GM12872 (cell line): ENCODE measurements around the gene TSPAN3.

Source experiments
- CTCF ChIP-seq: IDR thresholded peaks from 3 replicates; pipeline ENCODE4 v1.5.1; 2011; ENCODE audit warnings: low read depth, mild to moderate bottlenecking, low read length, moderate library complexity; ENCODE audit not compliant: insufficient read depth

TSPAN3 gene

GRCh38 chr15:77107531-77108355, 36.8 kb upstream of the TSPAN3 start:
- TF ChIP-seq CTCF = peak; percentile 75

GRCh38 chr15:77107068-77107467, 36.2 kb upstream of the TSPAN3 start:
- no peak for TF ChIP-seq CTCF

GRCh38 chr15:77104155-77104554, 33.2 kb upstream of the TSPAN3 start:
- TF ChIP-seq CTCF = no peak

- TF ChIP-seq CTCF = no peak
Observed at GRCh38 chr15:77099741-77100463, 29.0 kb upstream of the TSPAN3 start.

- no peak for TF ChIP-seq CTCF
Observed at GRCh38 chr15:77098572-77098971, 27.7 kb upstream of the TSPAN3 start.

- no peak for TF ChIP-seq CTCF
Observed at GRCh38 chr15:77097921-77098320, 27.0 kb upstream of the TSPAN3 start.

GRCh38 chr15:77097248-77097721, 26.4 kb upstream of the TSPAN3 start:
- no peak for TF ChIP-seq CTCF
